Adipose tissue (tissue), 3 donors: ENCODE measurements around the gene SUMO1. TPM values are rescaled to one million over a fixed set of nuclear protein-coding genes. Genes with fewer than 3 reads are reported as not detected.

Experiments used
- H3K27ac ChIP-seq: one replicate; pipeline ENCODE4 v1.5.1; 2013; ENCODE audit warnings: low read depth, low read length
- WGBS, 3 donors: extraction: QIAGEN DNeasy Blood & Tissue Kit; methylation state at CpG; one replicate each; pipeline ENCODE4 v1.1.7; 2013; 5-methylcytosine and 5-hydroxymethylcytosine counted together
- polyA plus RNA-seq, 3 donors: library from polyadenylated mRNA; stranded (reverse); fragments of 200-250 nt; gene quantifications; one replicate each; pipeline ENCODE4 v1.2.3, GENCODE V29; 2013
- donor health status: healthy with polysubstance abuse.
- donor health status: Bipolar disorder and iron deficiency.
- donor health status: healthy.

Gene SUMO1
- polyA plus RNA-seq, 3 donors: 27.4 to 120 (median 54.8) TPM

GRCh38 chr2:202164411-202164810, 74.0 kb downstream of the SUMO1 start:
- 79 to 81% (median 80%) methylated on average over 3 of the region's 3 CpGs for WGBS, 3 donors
- H3K27ac ChIP-seq: no peak overlapping the region

- no peak overlapping the region for H3K27ac ChIP-seq
- WGBS, 3 donors: 53 to 71% (median 57%) methylated on average over 8 of the region's 8 CpGs
Observed at GRCh38 chr2:202161151-202161835, 77.1 kb downstream of the SUMO1 start.

DNA sequence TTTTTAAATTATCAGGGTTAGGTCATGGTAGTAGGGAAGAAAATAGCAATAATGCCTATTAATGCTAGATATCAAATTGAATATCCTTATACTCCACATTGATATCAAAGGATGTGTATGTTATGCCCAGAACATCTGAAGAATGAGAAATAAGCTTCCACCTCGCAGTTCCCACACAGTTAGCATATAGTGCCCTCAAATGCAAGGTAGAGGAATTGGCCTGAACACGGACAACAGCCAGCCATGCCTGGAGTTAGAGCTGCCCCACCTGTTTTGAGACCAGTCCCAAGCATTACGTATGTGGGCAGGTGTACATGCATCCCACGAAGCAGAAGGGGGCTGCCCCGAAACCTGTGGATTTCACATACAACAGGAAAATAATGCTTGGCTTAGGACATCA, 79.6 kb downstream of the SUMO1 start:
- H3K27ac ChIP-seq: no peak overlapping the region
- 48 to 77% (median 74%) methylated on average over 5 of the region's 5 CpGs for WGBS, 3 donors

GRCh38 chr2:202157211-202157990, 81.0 kb downstream of the SUMO1 start:
- no peak overlapping the region for H3K27ac ChIP-seq
- 63 to 90% (median 84%) methylated on average over 4 of the region's 4 CpGs for WGBS, 3 donors

Other genes with a start within 250 kb of the SUMO1 start
- gene FZD7, start 204.7 kb downstream of the SUMO1 start, polyA plus RNA-seq: 1 to 10 TPM; 1.6 to 5.2 (median 3.7) TPM
- under 1 TPM in 2 of 3 donors, not detected in 1; 0.01 to 0.11 TPM for gene KIAA2012, start 165.3 kb downstream of the SUMO1 start, polyA plus RNA-seq
- gene NOP58, start 27.2 kb upstream of the SUMO1 start, polyA plus RNA-seq: 10 to 100 TPM; 29.3 to 56.9 (median 46.3) TPM
- gene BMPR2, start 137.7 kb upstream of the SUMO1 start, polyA plus RNA-seq: 10 to 100 TPM in 2 of 3 donors, 1 to 10 TPM in 1; 4.1 to 17.7 (median 12.3) TPM